GM21447 (cell line): ENCODE measurements around the gene CCP110.

Experiments used
- ATAC-seq: cut with Tn5 transposase; IDR thresholded peaks from one replicate; pipeline ENCODE4 v1.9.1; 2021; ENCODE audit not compliant: unreplicated experiment

CCP110 gene

GRCh38 chr16:19598805-19599510 lies 75.2 kb downstream of the CCP110 start:
- ATAC-seq = no peak

GRCh38 chr16:19599968-19600716 lies 76.4 kb downstream of the CCP110 start:
- ATAC-seq = no peak

- no peak for ATAC-seq
Observed at GRCh38 chr16:19601083-19601976, 77.6 kb downstream of the CCP110 start.
